A673 (cell line): ENCODE results near the gene SCUBE1. TPM values are rescaled to one million over a fixed set of nuclear protein-coding genes. Genes with fewer than 3 reads are reported as not detected.

Experiments
- BruUV-seq: library from RNA; stranded (reverse); fragments of 400-500 nt; replicated peaks from 2 replicates; lab custom pipeline; 2021; lab: Mats Ljungman, UMichigan
- CTCF ChIA-PET: fragments of 300-600 bp; sonication (Branson Sonifier 250); formaldehyde crosslinking; loops from one replicate; lab custom pipeline; 2022; ENCODE audit warnings: antibody characterized with exemption; lab: Charles Lee
- POLR2A ChIA-PET: fragments of 300-600 bp; sonication (Branson Sonifier 250); formaldehyde crosslinking; loops from one replicate; lab custom pipeline; 2022; ENCODE audit warnings: antibody characterized with exemption; ENCODE audit not compliant: low non-redundant PET; lab: Charles Lee
- DNase-seq: peaks from one replicate; pipeline ENCODE4 v3.0.0-alpha.2; 2015; ENCODE audit warnings: low spot score
- H3K27ac ChIP-seq: fragments of 200-600 bp; sonication (generic); 2 replicates; pipeline ENCODE4 v1.5.1; 2016; ENCODE audit warnings: mixed run types, low read depth, mild to moderate bottlenecking, mixed read lengths, antibody characterized with exemption, low read length; ENCODE audit not compliant: poor library complexity, severe bottlenecking
- H3K27me3 ChIP-seq: fragments of 200-600 bp; sonication (generic); replicated peaks from 2 replicates; pipeline ENCODE4 v1.6.1; 2017; ENCODE audit warnings: mixed run types, low read depth, mild to moderate bottlenecking, mixed read lengths, antibody characterized with exemption, low read length; ENCODE audit not compliant: insufficient read depth, poor library complexity
- H3K36me3 ChIP-seq: fragments of 200-600 bp; sonication (generic); 2 replicates; pipeline ENCODE4 v1.6.1; 2016; ENCODE audit warnings: mixed run types, mild to moderate bottlenecking, mixed read lengths, antibody characterized with exemption, low read length; ENCODE audit not compliant: insufficient read depth, poor library complexity, severe bottlenecking
- H3K4me1 ChIP-seq: fragments of 200-600 bp; sonication (generic); 2 replicates; pipeline ENCODE4 v1.6.1; 2017; ENCODE audit warnings: mixed run types, mild to moderate bottlenecking, mixed read lengths, antibody characterized with exemption, low read length; ENCODE audit not compliant: insufficient read depth, poor library complexity, severe bottlenecking
- H3K4me3 ChIP-seq: fragments of 200-600 bp; sonication (generic); 2 replicates; pipeline ENCODE4 v1.5.1; 2016; ENCODE audit warnings: low read depth, mixed run types, mild to moderate bottlenecking, mixed read lengths, low read length; ENCODE audit not compliant: poor library complexity, severe bottlenecking
- H3K9me3 ChIP-seq: fragments of 200-600 bp; sonication (generic); 2 replicates; pipeline ENCODE4 v1.6.1; 2016; ENCODE audit warnings: mixed run types, low read depth, mild to moderate bottlenecking, mixed read lengths, antibody characterized with exemption, low read length; ENCODE audit not compliant: poor library complexity, severe bottlenecking
- EZH2 ChIP-seq: fragments of 200-600 bp; sonication (generic); IDR thresholded peaks from 2 replicates; pipeline ENCODE4 v1.6.1; 2017; ENCODE audit warnings: borderline replicate concordance, low read depth, mild to moderate bottlenecking, mixed read lengths, antibody characterized with exemption, low read length; ENCODE audit not compliant: poor library complexity, severe bottlenecking
- intact Hi-C: fragments of 100-400 bp; cut with micrococcal nuclease; formaldehyde crosslinking; loops from one replicate; pipeline ENCODE4 v1.10.0; 2022; ENCODE audit not compliant: unreplicated experiment
- total RNA-seq: library from RNA; stranded (reverse); gene quantifications from 2 replicates; pipeline ENCODE4 v1.2.3, GENCODE V29; 2021
- TF ChIP-seq, protein P1 (sequence below): fragments of 300-800, 200-600 bp; sonication (generic); conservative IDR thresholded peaks from 2 replicates; pipeline ENCODE4 v1.5.1; 2017; ENCODE audit warnings: low read depth, mild to moderate bottlenecking, antibody characterized with exemption, low read length, moderate library complexity, mixed read lengths

SCUBE1 gene
- total RNA-seq, 1 experiment from 2014 or later, result 0.24 TPM

DNA sequence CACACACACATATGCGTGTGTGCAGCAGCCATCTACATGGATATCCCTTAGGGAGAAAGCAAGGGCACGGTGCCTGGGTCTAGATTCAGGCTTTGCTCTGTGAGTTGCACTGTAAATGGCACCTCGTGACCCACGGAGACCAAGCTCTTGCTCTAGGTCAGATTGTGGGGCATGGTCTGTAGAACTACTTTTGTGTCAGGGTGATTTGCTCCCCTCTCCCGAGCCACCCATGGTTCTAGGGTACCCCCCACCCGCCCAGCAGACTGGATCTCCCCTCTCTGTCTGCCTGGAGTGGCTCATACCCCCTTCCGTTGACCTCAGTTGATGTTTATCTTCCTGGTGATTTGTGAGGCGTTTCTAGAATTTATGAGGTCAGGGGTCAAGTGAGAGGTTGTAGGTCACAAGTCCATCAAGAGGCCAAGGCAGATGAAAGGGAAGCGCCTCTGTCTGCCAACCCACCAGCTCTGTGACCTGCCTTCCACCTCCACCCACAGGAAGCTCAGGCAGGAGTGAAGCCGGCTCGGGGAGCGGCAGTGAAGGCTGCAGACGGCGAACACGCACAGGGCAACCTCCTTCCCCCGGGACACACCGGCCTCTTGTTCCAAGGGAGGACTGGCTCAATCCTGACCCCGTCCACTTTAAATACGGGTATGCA lies 80.1 kb downstream of the SCUBE1 start:
- TF ChIP-seq, protein P1, sequence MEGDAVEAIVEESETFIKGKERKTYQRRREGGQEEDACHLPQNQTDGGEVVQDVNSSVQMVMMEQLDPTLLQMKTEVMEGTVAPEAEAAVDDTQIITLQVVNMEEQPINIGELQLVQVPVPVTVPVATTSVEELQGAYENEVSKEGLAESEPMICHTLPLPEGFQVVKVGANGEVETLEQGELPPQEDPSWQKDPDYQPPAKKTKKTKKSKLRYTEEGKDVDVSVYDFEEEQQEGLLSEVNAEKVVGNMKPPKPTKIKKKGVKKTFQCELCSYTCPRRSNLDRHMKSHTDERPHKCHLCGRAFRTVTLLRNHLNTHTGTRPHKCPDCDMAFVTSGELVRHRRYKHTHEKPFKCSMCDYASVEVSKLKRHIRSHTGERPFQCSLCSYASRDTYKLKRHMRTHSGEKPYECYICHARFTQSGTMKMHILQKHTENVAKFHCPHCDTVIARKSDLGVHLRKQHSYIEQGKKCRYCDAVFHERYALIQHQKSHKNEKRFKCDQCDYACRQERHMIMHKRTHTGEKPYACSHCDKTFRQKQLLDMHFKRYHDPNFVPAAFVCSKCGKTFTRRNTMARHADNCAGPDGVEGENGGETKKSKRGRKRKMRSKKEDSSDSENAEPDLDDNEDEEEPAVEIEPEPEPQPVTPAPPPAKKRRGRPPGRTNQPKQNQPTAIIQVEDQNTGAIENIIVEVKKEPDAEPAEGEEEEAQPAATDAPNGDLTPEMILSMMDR, result no peak
- no peak for TF ChIP-seq EZH2
- no TSS peak for BruUV-seq
- Histone ChIP-seq H3K27ac (no peak overlapping the region), H3K36me3 (no peaks in the 10 kb centered on the region), H3K4me3 (no peak overlapping the region), H3K4me1 (peaks cover 11% of the 10 kb centered on the region), H3K9me3 (no peaks in the 10 kb centered on the region), H3K27me3 (no peaks in the 10 kb centered on the region)
- CTCF ChIA-PET, result no interaction called here
- no peak for DNase-seq
- POLR2A ChIA-PET, result no interaction called here
- intact Hi-C loops, result no loop called here

DNA sequence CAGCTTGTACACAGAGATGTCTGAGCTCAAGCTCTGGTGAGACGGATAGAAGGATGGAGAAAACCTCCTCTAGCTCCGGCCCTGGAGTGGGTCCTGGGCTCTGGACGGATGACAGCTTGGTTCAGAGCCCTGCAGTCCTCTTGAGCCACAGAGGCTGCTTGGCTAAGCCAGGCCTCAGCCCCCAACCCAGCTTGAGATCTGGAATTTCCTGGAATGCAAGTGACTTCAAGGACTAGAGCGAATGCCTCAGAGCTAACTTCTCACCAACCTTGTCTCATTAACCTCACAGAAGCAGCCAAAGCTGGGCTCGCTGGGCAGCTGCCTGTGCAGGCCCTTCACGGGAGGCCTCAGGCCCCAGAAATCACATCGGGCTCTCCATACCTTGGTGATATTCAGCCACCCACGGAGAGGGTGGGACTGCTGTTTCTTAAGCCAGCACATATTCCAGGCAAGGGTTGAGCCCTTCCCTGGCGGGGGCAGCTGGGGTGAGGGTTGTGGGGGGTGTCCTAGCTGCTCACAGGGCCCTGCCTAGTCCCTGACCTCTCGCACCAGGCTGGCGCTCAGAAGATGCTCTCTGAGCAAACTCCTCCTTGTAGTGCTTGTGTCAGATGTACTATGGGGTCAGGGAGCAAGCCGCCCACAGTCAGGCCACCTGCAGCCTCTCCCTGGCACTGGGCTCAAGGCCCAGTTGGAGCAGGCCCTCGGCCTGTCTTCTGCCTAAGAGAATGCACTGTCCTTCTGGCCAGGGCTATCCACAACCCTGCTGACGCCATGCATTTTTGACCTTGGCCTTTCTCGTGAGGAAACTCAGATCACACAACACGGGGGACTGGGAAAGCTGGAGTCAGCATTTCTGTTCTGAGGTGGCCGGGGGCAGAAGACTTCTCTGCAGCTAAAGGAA lies 82.6 kb downstream of the SCUBE1 start:
- TF ChIP-seq, protein P1, result no peak
- TF ChIP-seq EZH2, result no peak
- no peaks in the 10 kb centered on the region for H3K9me3 ChIP-seq
- H3K27me3 ChIP-seq, result no peaks in the 10 kb centered on the region
- ChIA-PET CTCF (no interaction called here), POLR2A (no interaction called here)
- no peak for DNase-seq
- no peak overlapping the region for H3K27ac ChIP-seq
- no peaks in the 10 kb centered on the region for H3K36me3 ChIP-seq
- H3K4me3 ChIP-seq, result no peak overlapping the region
- peaks cover 11% of the 10 kb centered on the region for H3K4me1 ChIP-seq
- intact Hi-C loops, result no loop called here
- BruUV-seq, result no TSS peak

GRCh38 chr22:43257961-43258360 lies 85.2 kb downstream of the SCUBE1 start:
- no peaks in the 10 kb centered on the region for H3K9me3 ChIP-seq
- TF ChIP-seq EZH2, result no peak
- TF ChIP-seq, protein P1, result no peak
- no peak overlapping the region for H3K27ac ChIP-seq
- H3K27me3 ChIP-seq, result no peaks in the 10 kb centered on the region
- H3K36me3 ChIP-seq, result no peaks in the 10 kb centered on the region
- no peak for DNase-seq
- H3K4me3 ChIP-seq, result no peak overlapping the region
- H3K4me1 ChIP-seq, result no peaks in the 10 kb centered on the region
- intact Hi-C loops, result no loop called here
- ChIA-PET CTCF (no interaction called here), POLR2A (no interaction called here)
- no TSS peak for BruUV-seq
